ENCODE results near the gene TSHZ2. TPM values are rescaled to one million over a fixed set of nuclear protein-coding genes. Genes with fewer than 3 reads are reported as not detected.

TSHZ2 gene
- total RNA-seq, 6 experiments from 2014 or later, result not detected

DNA sequence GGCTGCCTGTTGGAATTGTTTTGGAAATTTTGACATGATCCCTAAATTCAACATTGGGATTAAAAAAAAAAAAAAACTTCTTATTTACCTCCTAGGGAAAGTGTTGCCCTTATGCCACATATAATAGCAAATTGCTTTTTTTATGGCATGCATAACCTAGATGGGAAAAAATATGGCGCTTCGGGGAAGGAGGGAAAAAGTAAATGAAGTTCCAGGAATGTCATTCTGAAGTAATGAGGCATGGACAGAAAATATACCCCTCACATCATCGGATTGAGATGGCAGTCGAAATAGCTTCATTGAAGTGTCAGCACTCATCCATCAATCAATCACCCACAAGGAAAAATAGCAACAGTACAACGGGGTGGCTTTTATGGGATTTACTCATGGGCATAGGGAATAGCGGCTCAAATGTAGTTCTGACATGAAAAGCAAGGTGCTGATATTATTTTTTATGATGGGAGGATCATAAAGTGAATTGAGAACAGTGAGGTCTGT is 516.7 kb downstream of the TSHZ2 start:
- no peaks in the 10 kb centered on the region for H3K9me3 Mint-ChIP-seq
- no peaks in the 10 kb centered on the region for H3K36me3 Mint-ChIP-seq (ENCODE audit: low read depth)
- H3K4me1 Mint-ChIP-seq (ENCODE audit: low read depth), result no peaks in the 10 kb centered on the region
- H3K4me3 Mint-ChIP-seq, result peak overlapping the region; percentile 0; the same call in 1 of the 2 replicates
- TF ChIP-seq, protein P1, sequence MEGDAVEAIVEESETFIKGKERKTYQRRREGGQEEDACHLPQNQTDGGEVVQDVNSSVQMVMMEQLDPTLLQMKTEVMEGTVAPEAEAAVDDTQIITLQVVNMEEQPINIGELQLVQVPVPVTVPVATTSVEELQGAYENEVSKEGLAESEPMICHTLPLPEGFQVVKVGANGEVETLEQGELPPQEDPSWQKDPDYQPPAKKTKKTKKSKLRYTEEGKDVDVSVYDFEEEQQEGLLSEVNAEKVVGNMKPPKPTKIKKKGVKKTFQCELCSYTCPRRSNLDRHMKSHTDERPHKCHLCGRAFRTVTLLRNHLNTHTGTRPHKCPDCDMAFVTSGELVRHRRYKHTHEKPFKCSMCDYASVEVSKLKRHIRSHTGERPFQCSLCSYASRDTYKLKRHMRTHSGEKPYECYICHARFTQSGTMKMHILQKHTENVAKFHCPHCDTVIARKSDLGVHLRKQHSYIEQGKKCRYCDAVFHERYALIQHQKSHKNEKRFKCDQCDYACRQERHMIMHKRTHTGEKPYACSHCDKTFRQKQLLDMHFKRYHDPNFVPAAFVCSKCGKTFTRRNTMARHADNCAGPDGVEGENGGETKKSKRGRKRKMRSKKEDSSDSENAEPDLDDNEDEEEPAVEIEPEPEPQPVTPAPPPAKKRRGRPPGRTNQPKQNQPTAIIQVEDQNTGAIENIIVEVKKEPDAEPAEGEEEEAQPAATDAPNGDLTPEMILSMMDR (IDR thresholded peaks at IDR 0.05), result no peak
- H3K27ac Mint-ChIP-seq, result no peak overlapping the region
- peaks cover 10% of the 10 kb centered on the region for H3K27me3 Mint-ChIP-seq (ENCODE audit: insufficient read depth)
- DNase-seq, result no peak

DNA sequence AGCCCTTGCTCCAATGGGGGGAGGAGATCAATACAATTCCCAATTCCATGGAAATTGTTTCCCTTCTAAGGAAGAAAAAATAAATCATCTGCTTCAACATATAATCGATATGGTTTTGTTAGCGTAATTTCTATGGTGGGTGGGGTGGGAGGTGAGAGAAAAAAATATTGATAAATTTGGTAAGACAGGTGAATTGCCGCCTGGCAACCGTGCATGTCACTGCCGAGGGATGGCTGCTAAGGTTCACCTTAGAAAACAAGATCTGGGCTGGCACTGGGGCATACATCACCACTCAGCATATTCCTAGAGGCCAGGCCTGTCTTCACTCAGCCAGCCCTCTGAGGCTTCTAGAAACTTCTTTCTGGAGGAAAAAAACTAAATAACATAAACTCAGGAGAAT is 517.4 kb downstream of the TSHZ2 start:
- no peak for DNase-seq
- H3K4me1 Mint-ChIP-seq (ENCODE audit: low read depth), result no peaks in the 10 kb centered on the region
- H3K36me3 Mint-ChIP-seq (ENCODE audit: low read depth), result no peaks in the 10 kb centered on the region
- H3K9me3 Mint-ChIP-seq, result no peaks in the 10 kb centered on the region
- no peak overlapping the region for H3K4me3 Mint-ChIP-seq
- no peak overlapping the region for H3K27ac Mint-ChIP-seq
- peaks cover 10% of the 10 kb centered on the region for H3K27me3 Mint-ChIP-seq (ENCODE audit: insufficient read depth)
- TF ChIP-seq, protein P1 (IDR thresholded peaks at IDR 0.05), result no peak

DNA sequence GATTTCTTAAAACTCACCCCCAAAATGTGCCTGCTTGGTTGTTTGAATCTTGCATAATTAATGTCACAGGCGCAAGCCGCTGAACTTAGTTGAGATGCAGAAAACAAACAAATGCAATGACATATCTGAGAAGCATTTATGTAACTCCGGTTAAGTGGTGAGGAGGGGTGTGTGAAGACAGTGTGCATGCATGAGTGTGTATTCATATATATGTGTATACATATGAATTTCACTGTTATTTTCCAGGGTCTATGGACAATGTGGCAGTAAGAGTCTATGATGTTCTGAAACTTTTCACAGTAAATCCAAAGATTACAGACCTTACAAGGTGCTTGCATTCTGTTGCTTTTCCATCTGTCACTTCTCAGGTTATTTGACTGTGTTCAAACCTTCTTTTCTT is 518.5 kb downstream of the TSHZ2 start:
- Mint-ChIP-seq H3K36me3 (ENCODE audit: low read depth) (no peaks in the 10 kb centered on the region), H3K4me1 (ENCODE audit: low read depth) (no peaks in the 10 kb centered on the region), H3K9me3 (no peaks in the 10 kb centered on the region), H3K27ac (no peak overlapping the region), H3K4me3 (no peak overlapping the region), H3K27me3 (ENCODE audit: insufficient read depth) (peaks cover 11% of the 10 kb centered on the region)
- DNase-seq, result no peak
- TF ChIP-seq, protein P1 (IDR thresholded peaks at IDR 0.05), result no peak

DNA sequence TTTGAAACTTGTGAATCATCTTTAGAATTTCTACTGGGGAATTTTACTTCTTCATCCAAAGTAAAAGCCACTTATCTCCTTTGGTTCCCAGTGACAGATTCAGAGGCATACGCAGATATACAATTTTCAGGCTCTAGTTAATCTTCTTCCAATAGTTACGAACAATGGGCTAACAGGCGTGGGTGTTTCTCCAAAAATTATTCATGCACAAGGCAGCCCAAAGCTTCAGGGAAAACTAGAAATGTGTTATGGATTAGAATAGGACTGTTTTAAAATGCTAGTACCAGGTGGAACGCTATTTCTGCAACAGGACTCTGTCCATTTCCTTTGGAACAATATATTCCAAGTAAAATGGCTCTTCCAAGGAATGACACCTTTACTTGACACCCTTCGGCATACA is 519.3 kb downstream of the TSHZ2 start:
- H3K36me3 Mint-ChIP-seq (ENCODE audit: low read depth), result no peaks in the 10 kb centered on the region
- H3K27ac Mint-ChIP-seq, result no peak overlapping the region
- H3K27me3 Mint-ChIP-seq (ENCODE audit: insufficient read depth), result peaks cover 17% of the 10 kb centered on the region

DNA sequence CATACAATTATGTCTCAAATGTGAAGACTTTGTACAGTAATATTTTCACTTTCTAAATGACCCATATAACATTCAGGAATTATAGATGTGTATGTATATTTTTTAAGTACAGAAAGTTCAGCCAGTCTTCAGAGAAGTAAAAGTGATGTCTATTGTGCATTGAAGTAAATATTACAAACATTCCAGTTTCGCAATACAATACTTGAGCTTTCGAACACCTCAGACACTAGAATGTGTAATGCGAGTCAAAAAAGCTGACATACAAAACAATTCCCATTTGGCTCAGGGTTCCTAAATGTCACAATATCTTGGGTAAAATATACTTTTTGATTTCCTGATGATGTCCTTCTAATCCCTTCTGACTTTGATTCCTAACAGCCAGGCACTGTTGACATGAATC is 520.1 kb downstream of the TSHZ2 start:
- no peaks in the 10 kb centered on the region for H3K9me3 Mint-ChIP-seq
- TF ChIP-seq, protein P1 (IDR thresholded peaks at IDR 0.05), result no peak
- peaks cover 14% of the 10 kb centered on the region for H3K27me3 Mint-ChIP-seq (ENCODE audit: insufficient read depth)
- no peaks in the 10 kb centered on the region for H3K36me3 Mint-ChIP-seq (ENCODE audit: low read depth)
- no peak overlapping the region for H3K4me3 Mint-ChIP-seq
- no peak for DNase-seq
- H3K4me1 Mint-ChIP-seq (ENCODE audit: low read depth), result no peaks in the 10 kb centered on the region
- no peak overlapping the region for H3K27ac Mint-ChIP-seq

More for the DNA sequence above, 519.3 kb downstream of the TSHZ2 start:
- Mint-ChIP-seq H3K9me3 (no peaks in the 10 kb centered on the region), H3K4me1 (ENCODE audit: low read depth) (no peaks in the 10 kb centered on the region), H3K4me3 (no peak overlapping the region)
- no peak for DNase-seq
- TF ChIP-seq, protein P1 (IDR thresholded peaks at IDR 0.05), result no peak
